Panc1 (cell line): ENCODE results near the gene TAX1BP1. TPM values are rescaled to one million over a fixed set of nuclear protein-coding genes. Genes with fewer than 3 reads are reported as not detected.
A peak's percentile ranks its signal among the peaks of the same experiment; 100 is the strongest.

Experiments used
- ATAC-seq: fragments of 200-7000 bp; cut with Tn5 transposase; 2 replicates; pipeline ENCODE4 v1.9.1; 2020; ENCODE audit warnings: mild to moderate bottlenecking, moderate library complexity
- BruUV-seq: library from RNA; stranded (reverse); fragments of 400-500 nt; replicated peaks from 2 replicates; lab custom pipeline; 2021; lab: Mats Ljungman, UMichigan
- CTCF ChIA-PET: fragments of 300-600 bp; sonication (Branson Sonifier 250); formaldehyde crosslinking; loops from one replicate; lab custom pipeline; 2022; ENCODE audit warnings: antibody characterized with exemption; lab: Charles Lee
- POLR2A ChIA-PET: fragments of 300-600 bp; sonication (Branson Sonifier 250); formaldehyde crosslinking; loops from one replicate; lab custom pipeline; 2022; ENCODE audit warnings: antibody characterized with exemption; lab: Charles Lee
- DNase-seq: peaks from one replicate; pipeline ENCODE4 v3.0.0-alpha.2; 2010; ENCODE audit warnings: low read depth, low spot score
- H3K27ac ChIP-seq: 2 replicates; pipeline ENCODE4 v1.5.1; 2011; ENCODE audit warnings: mild to moderate bottlenecking, low read length, inconsistent platforms
- H3K27me3 ChIP-seq: fragments of 200-500 bp; sonication (Bioruptor generic); 2 replicates; pipeline ENCODE4 v1.6.0; 2014; ENCODE audit warnings: low read length, inconsistent platforms; ENCODE audit not compliant: control insufficient read depth, insufficient read depth
- H3K36me3 ChIP-seq: fragments of 200-500 bp; sonication (Bioruptor generic); 2 replicates; pipeline ENCODE4 v1.5.1; 2014; ENCODE audit warnings: inconsistent platforms, mild to moderate bottlenecking, low read length, moderate library complexity; ENCODE audit not compliant: control insufficient read depth, insufficient read depth
- H3K4me1 ChIP-seq: 2 replicates; pipeline ENCODE4 v1.5.1; 2011; ENCODE audit warnings: inconsistent platforms, mild to moderate bottlenecking, low read length, moderate library complexity; ENCODE audit not compliant: control insufficient read depth, insufficient read depth
- H3K4me3 ChIP-seq, 2 experiments: 2 replicates each; pipeline ENCODE4 v1.5.1; 2011 to 2012; ENCODE audit warnings: low read depth in 2 of 2, low read length in 2 of 2, mild to moderate bottlenecking in 2 of 2, inconsistent platforms in 1 of 2, moderate library complexity in 1 of 2
- H3K9me3 ChIP-seq: fragments of 200-500 bp; sonication (Bioruptor generic); 2 replicates; pipeline ENCODE4 v1.5.1; 2014; ENCODE audit warnings: low read depth, mild to moderate bottlenecking, inconsistent platforms, low read length, moderate library complexity; ENCODE audit not compliant: control insufficient read depth, insufficient read depth
- POLR2AphosphoS5 ChIP-seq: IDR thresholded peaks from 2 replicates; pipeline ENCODE4 v1.6.1; 2012; ENCODE audit warnings: mild to moderate bottlenecking, low read depth, low read length, moderate library complexity
- SIN3A ChIP-seq: IDR thresholded peaks from 2 replicates; pipeline ENCODE4 v1.6.1; 2012; ENCODE audit warnings: low read depth, mild to moderate bottlenecking, low read length, moderate library complexity, borderline replicate concordance; ENCODE audit not compliant: insufficient read depth
- TCF7L2 ChIP-seq: IDR thresholded peaks from 2 replicates; pipeline ENCODE4 v1.6.1; 2011; ENCODE audit warnings: mild to moderate bottlenecking, low read depth, low read length, inconsistent platforms
- in situ Hi-C: cut with HindIII; loops from 2 replicates; pipeline ENCODE4 v1.10.0; 2016; ENCODE audit warnings: low sequenced_read_pairs, low pct_unique_long_range_greater_than_20kb
- intact Hi-C: fragments of 100-400 bp; cut with micrococcal nuclease; formaldehyde crosslinking; loops from one replicate; pipeline ENCODE4 v1.10.0; 2022; ENCODE audit not compliant: unreplicated experiment
- total RNA-seq: library from RNA; stranded (reverse); gene quantifications from one replicate; pipeline ENCODE4 v1.2.1, GENCODE V29; 2021; ENCODE audit not compliant: unreplicated experiment
- TF ChIP-seq, protein P1 (sequence below), 2 experiments: IDR thresholded peaks; 2 replicates each; pipeline ENCODE4 v1.6.1; 2011 to 2012; ENCODE audit warnings: low read depth in 2 of 2, control low read depth in 1 of 2, low read length in 1 of 2, mild to moderate bottlenecking in 1 of 2, moderate library complexity in 1 of 2; ENCODE audit not compliant: insufficient read depth in 1 of 2
- TF ChIP-seq, protein P2 (sequence below): fragments of 450-650 bp; IDR thresholded peaks from 2 replicates; pipeline ENCODE4 v1.5.1; 2017; ENCODE audit warnings: mild to moderate bottlenecking

TAX1BP1 gene
- total RNA-seq, 1 experiment from 2014 or later, result 125 TPM

DNA sequence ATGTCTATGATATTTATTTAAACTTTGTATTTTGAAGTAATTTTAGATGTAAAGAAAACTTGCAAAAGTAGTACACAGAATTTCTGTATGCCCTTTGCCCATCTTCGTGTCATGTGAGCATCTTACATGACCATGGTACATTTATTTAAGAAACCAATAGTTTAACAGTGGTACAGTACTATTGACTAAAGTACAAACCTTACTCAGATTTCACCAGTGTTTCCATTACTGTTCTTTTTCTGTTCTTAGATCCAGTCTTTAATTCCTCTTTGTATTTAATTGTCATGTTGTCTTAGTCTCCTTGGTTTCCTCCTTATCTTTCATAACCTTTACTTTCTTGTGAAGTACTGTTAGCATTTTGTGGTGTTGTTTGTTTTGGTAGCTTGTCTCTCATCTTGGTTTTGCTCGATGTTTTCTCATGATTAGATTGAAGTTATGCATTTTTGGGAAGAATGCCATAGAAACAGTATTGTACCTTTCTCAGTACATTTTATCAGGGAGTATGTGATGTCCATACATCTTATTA lies 24.1 kb downstream of the TAX1BP1 start:
- TF ChIP-seq, protein P1, sequence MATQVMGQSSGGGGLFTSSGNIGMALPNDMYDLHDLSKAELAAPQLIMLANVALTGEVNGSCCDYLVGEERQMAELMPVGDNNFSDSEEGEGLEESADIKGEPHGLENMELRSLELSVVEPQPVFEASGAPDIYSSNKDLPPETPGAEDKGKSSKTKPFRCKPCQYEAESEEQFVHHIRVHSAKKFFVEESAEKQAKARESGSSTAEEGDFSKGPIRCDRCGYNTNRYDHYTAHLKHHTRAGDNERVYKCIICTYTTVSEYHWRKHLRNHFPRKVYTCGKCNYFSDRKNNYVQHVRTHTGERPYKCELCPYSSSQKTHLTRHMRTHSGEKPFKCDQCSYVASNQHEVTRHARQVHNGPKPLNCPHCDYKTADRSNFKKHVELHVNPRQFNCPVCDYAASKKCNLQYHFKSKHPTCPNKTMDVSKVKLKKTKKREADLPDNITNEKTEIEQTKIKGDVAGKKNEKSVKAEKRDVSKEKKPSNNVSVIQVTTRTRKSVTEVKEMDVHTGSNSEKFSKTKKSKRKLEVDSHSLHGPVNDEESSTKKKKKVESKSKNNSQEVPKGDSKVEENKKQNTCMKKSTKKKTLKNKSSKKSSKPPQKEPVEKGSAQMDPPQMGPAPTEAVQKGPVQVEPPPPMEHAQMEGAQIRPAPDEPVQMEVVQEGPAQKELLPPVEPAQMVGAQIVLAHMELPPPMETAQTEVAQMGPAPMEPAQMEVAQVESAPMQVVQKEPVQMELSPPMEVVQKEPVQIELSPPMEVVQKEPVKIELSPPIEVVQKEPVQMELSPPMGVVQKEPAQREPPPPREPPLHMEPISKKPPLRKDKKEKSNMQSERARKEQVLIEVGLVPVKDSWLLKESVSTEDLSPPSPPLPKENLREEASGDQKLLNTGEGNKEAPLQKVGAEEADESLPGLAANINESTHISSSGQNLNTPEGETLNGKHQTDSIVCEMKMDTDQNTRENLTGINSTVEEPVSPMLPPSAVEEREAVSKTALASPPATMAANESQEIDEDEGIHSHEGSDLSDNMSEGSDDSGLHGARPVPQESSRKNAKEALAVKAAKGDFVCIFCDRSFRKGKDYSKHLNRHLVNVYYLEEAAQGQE (IDR thresholded peaks at IDR 0.05; ENCODE audit: insufficient read depth in 1 of 2, low read depth in 2 of 2, low read length in 1 of 2), result no peak
- peak; percentile 68; the same call in 1 of the 2 replicates for TF ChIP-seq TCF7L2
- BruUV-seq, result no TSS peak
- DNase-seq (no peak), ATAC-seq (peak; percentile 30; the same call in 1 of the 2 replicates)
- intact Hi-C loops (no loop called here), in situ Hi-C loops (no loop called here)
- Histone ChIP-seq H3K27me3 (no peaks in the 10 kb centered on the region), H3K4me3 (no peak overlapping the region), H3K4me1 (peaks cover 24% of the 10 kb centered on the region; the same call in 1 of the 2 replicates), H3K27ac (no peak overlapping the region), H3K36me3 (peaks cover 8% of the 10 kb centered on the region; the same call in 1 of the 2 replicates), H3K9me3 (no peaks in the 10 kb centered on the region)
- ChIA-PET CTCF (no interaction called here), POLR2A (interaction anchor here (0.6 kb wide), 1 partner anchor 230 kb away, joined by 3 read pairs; no protein-coding TSS in a partner anchor)

DNA sequence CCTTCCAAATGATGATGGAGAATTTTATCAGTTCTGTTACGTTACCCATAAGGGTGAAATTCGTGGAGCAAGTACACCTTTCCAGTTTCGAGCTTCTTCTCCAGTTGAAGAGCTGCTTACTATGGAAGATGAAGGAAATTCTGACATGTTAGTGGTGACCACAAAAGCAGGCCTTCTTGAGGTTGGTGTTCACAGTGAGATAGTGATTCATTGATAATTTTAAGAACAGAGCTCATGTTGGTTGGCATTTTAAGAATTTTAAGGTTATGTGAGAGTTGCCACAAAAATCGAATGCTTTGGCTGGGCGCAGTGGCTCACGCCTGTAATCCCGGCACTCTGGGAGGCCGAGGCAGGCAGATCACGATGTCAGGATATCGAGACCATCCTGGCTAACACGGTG lies 25.9 kb downstream of the TAX1BP1 start:
- H3K27ac ChIP-seq, result peak overlapping the region; percentile 18; the same call in 1 of the 2 replicates
- H3K36me3 ChIP-seq, result peaks cover 16% of the 10 kb centered on the region; the same call in 1 of the 2 replicates
- H3K4me3 ChIP-seq, result no peak overlapping the region
- POLR2A ChIA-PET, result interaction anchor here (0.6 kb wide), 2 partner anchors 21 to 1655 kb away, joined by 3 to 6 read pairs; no protein-coding TSS in a partner anchor
- ATAC-seq (no peak), DNase-seq (no peak)
- no peaks in the 10 kb centered on the region for H3K27me3 ChIP-seq
- intact Hi-C loops (no loop called here), in situ Hi-C loops (no loop called here)
- BruUV-seq, result no TSS peak
- CTCF ChIA-PET, result interaction anchor here (1.4 kb wide), 1 partner anchor 9 kb away, joined by 6 read pairs; no protein-coding TSS in a partner anchor
- H3K9me3 ChIP-seq, result no peaks in the 10 kb centered on the region
- H3K4me1 ChIP-seq, result peaks cover 24% of the 10 kb centered on the region; the same call in 1 of the 2 replicates
- TF ChIP-seq, protein P2, sequence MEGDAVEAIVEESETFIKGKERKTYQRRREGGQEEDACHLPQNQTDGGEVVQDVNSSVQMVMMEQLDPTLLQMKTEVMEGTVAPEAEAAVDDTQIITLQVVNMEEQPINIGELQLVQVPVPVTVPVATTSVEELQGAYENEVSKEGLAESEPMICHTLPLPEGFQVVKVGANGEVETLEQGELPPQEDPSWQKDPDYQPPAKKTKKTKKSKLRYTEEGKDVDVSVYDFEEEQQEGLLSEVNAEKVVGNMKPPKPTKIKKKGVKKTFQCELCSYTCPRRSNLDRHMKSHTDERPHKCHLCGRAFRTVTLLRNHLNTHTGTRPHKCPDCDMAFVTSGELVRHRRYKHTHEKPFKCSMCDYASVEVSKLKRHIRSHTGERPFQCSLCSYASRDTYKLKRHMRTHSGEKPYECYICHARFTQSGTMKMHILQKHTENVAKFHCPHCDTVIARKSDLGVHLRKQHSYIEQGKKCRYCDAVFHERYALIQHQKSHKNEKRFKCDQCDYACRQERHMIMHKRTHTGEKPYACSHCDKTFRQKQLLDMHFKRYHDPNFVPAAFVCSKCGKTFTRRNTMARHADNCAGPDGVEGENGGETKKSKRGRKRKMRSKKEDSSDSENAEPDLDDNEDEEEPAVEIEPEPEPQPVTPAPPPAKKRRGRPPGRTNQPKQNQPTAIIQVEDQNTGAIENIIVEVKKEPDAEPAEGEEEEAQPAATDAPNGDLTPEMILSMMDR, result no peak
- no peak for TF ChIP-seq TCF7L2
- TF ChIP-seq, protein P1 (IDR thresholded peaks at IDR 0.05; ENCODE audit: insufficient read depth in 1 of 2, low read depth in 2 of 2, low read length in 1 of 2), result no peak
- TF ChIP-seq POLR2AphosphoS5, result no peak
- no peak for TF ChIP-seq SIN3A
